K562 (cell line): ENCODE results near the gene RNF217. TPM values are rescaled to one million over a fixed set of nuclear protein-coding genes. Genes with fewer than 3 reads are reported as not detected.

Source experiments
- ATAC-seq: fragments of 200-7000 bp; cut with Tn5 transposase; 3 replicates; pipeline ENCODE4 v1.9.1; 2020; ENCODE audit warnings: moderate library complexity
- BruUV-seq: library from RNA; stranded (reverse); fragments of 400-500 nt; replicated peaks from 2 replicates; lab custom pipeline; 2021; lab: Mats Ljungman, UMichigan
- CTCF ChIA-PET: fragments of 300-600 bp; formaldehyde crosslinking; extraction: SDS; loops from one replicate; lab custom pipeline; 2021; ENCODE audit warnings: low intra/inter-chr PET ratio; lab: Yijun Ruan, JAX
- POLR2A ChIA-PET: fragments of 300-600, 350-650 bp; sonication (Branson Sonifier 250); formaldehyde crosslinking; extraction: SDS; loops from one replicate; lab custom pipeline; 2021; ENCODE audit warnings: antibody characterized with exemption, inconsistent platforms; lab: Yijun Ruan, JAX
- DNase-seq, 4 experiments: peaks; one replicate each; pipeline versions ENCODE4 v3.0.0 to v3.0.0-alpha.2; 2011 to 2018; ENCODE audit warnings: low spot score in 3 of 4, mixed read lengths in 3 of 4; ENCODE audit errors: extremely low read depth in 1 of 4
- FAIRE-seq: peaks from 2 replicates; lab custom pipeline; 2011; peaks lifted over from hg19 to GRCh38; lab: Jason Lieb, UNC
- H2AFZ ChIP-seq: 2 replicates; pipeline ENCODE4 v1.6.0; 2011; ENCODE audit warnings: low read depth, low read length, control low read depth, inconsistent platforms
- H3K27ac ChIP-seq: fragments of 200-600 bp; 3 replicates; pipeline ENCODE4 v1.8.0; 2011; ENCODE audit warnings: low read depth, mild to moderate bottlenecking, control low read depth, inconsistent platforms, low read length, moderate library complexity, mixed read lengths; ENCODE audit errors: extremely low read depth
- H3K27me3 ChIP-seq, 2 experiments: fragments of 300-600 bp in 1 of 2; 2 replicates in 1 of 2; 3 replicates in 1 of 2; pipeline versions ENCODE4 v1.6.0 to v1.8.0; 2011; ENCODE audit warnings: inconsistent platforms in 2 of 2, low read length in 2 of 2, mild to moderate bottlenecking in 1 of 2, mixed read lengths in 1 of 2, moderate library complexity in 1 of 2; ENCODE audit not compliant: control insufficient read depth in 2 of 2, insufficient read depth in 2 of 2
- H3K36me3 ChIP-seq: fragments of 300-600 bp; 3 replicates; pipeline ENCODE4 v1.8.0; 2011; ENCODE audit warnings: mild to moderate bottlenecking, low read length, inconsistent platforms; ENCODE audit not compliant: control insufficient read depth, insufficient read depth
- H3K4me1 ChIP-seq, 2 experiments: fragments of 200-600 bp in 1 of 2; replicated peaks in 1 of 2; 2 replicates in 1 of 2; 3 replicates in 1 of 2; pipeline versions ENCODE4 v1.5.1 to v1.8.0; 2011; ENCODE audit warnings: inconsistent platforms in 2 of 2, low read length in 2 of 2, mild to moderate bottlenecking in 1 of 2, mixed read lengths in 1 of 2, moderate library complexity in 1 of 2; ENCODE audit not compliant: control insufficient read depth in 2 of 2, insufficient read depth in 2 of 2
- H3K4me2 ChIP-seq: 2 replicates; pipeline ENCODE4 v1.6.1; 2011; ENCODE audit warnings: low read length, control low read depth, inconsistent platforms, mixed read lengths; ENCODE audit not compliant: insufficient read depth
- H3K4me3 ChIP-seq: fragments of 200-600 bp; sonication (generic), shearing (Covaris generic); 2 replicates; pipeline ENCODE4 v1.5.1; 2016; ENCODE audit warnings: control low read depth, inconsistent platforms
- H3K79me2 ChIP-seq: fragments of 200-600 bp; 3 replicates; pipeline ENCODE4 v1.8.0; 2011; ENCODE audit warnings: low read length, inconsistent platforms; ENCODE audit not compliant: control insufficient read depth, insufficient read depth
- H3K9ac ChIP-seq, 2 experiments: 2 replicates each; pipeline versions ENCODE4 v1.6.0 to v1.6.1; 2011; ENCODE audit warnings: low read depth in 2 of 2, low read length in 2 of 2, control low read depth in 1 of 2, inconsistent platforms in 1 of 2, mild to moderate bottlenecking in 1 of 2, mixed read lengths in 1 of 2; ENCODE audit not compliant: insufficient read depth in 1 of 2
- H3K9me1 ChIP-seq: one replicate; pipeline ENCODE4 v1.6.0; 2011; ENCODE audit warnings: inconsistent platforms, mild to moderate bottlenecking, low read length, moderate library complexity; ENCODE audit not compliant: control insufficient read depth, insufficient read depth
- H3K9me3 ChIP-seq: replicated peaks from 2 replicates; pipeline ENCODE4 v1.5.1; 2011; ENCODE audit warnings: low read depth, low read length, inconsistent platforms; ENCODE audit not compliant: control insufficient read depth, insufficient read depth
- H4K20me1 ChIP-seq: replicated peaks from 2 replicates; pipeline ENCODE4 v1.6.1; 2011; ENCODE audit warnings: low read length, inconsistent platforms, mixed read lengths; ENCODE audit not compliant: control insufficient read depth, insufficient read depth
- ATF4 ChIP-seq: fragments of 450-650 bp; formaldehyde crosslinking; IDR thresholded peaks from 2 replicates; pipeline ENCODE4 v1.4.0; 2022; ENCODE audit warnings: mild to moderate bottlenecking, moderate library complexity
- FOXP4 ChIP-seq: sonication (generic); formaldehyde crosslinking; IDR thresholded peaks from 2 replicates; pipeline ENCODE4 v1.8.0; 2022; ENCODE audit warnings: mild to moderate bottlenecking, missing genetic modification reagents, borderline replicate concordance
- HINFP ChIP-seq: fragments of 450-650 bp; conservative IDR thresholded peaks from 2 replicates; pipeline ENCODE4 v1.6.1; 2016; ENCODE audit warnings: missing genetic modification characterization, low read depth, mild to moderate bottlenecking, control low read depth, missing compliant biosample characterization
- NFE2L1 ChIP-seq: fragments of 450-650 bp; IDR thresholded peaks from 2 replicates; pipeline ENCODE4 v1.6.1; 2016; ENCODE audit warnings: missing genetic modification characterization, low read depth, mild to moderate bottlenecking, missing compliant biosample characterization, moderate library complexity, borderline replicate concordance
- RREB1 ChIP-seq: fragments of 250-450 bp; sonication (Bioruptor Pico); IDR thresholded peaks from 2 replicates; pipeline ENCODE4 v1.4.0; 2020
- SAP30 ChIP-seq: fragments of 200-600 bp; sonication (generic); IDR thresholded peaks from 2 replicates; pipeline ENCODE4 v1.6.1; 2012; ENCODE audit warnings: borderline replicate concordance, low read depth, mild to moderate bottlenecking, moderate library complexity, low read length, control low read depth, inconsistent platforms; ENCODE audit not compliant: insufficient read depth, poor library complexity, severe bottlenecking
- SMARCA5 ChIP-seq: fragments of 450-650 bp; IDR thresholded peaks from 2 replicates; pipeline ENCODE4 v1.6.1; 2016
- ZNF764 ChIP-seq: fragments of 250-450 bp; sonication (Bioruptor Pico); IDR thresholded peaks from 2 replicates; pipeline ENCODE4 v1.4.0; 2020; ENCODE audit warnings: low read depth, mild to moderate bottlenecking, moderate library complexity
- WGBS: fragments of 100-300 bp; shearing (Covaris generic); methylation state at CpG from one replicate; pipeline ENCODE4 v1.1.6; 2016; ENCODE audit warnings: low coverage, mixed read lengths; ENCODE audit not compliant: insufficient coverage; ENCODE audit errors: missing lambda C conversion rate; 5-methylcytosine and 5-hydroxymethylcytosine counted together
- in situ Hi-C: fragments of 300-500 bp; cut with MboI; formaldehyde crosslinking; loops from 4 replicates; pipeline ENCODE4 v1.15.0; 2018; ENCODE audit warnings: inconsistent platforms, mixed read lengths
- intact Hi-C: fragments of 100-400 bp; cut with micrococcal nuclease; formaldehyde crosslinking; loops from 2 replicates; pipeline ENCODE4 v1.14.2; 2022
- polyA plus RNA-seq, 8 experiments: library from polyadenylated mRNA; depleted of rRNA in 4 of 8; stranded (reverse) in 5 of 8; unstranded in 3 of 8; fragments of >200 nt; fragmentation: Nextera tagmentation in 2 of 8; fragmentation: Illumina TruSeq in 1 of 8; extraction: Ambion mirVana in 2 of 8; extraction: Trizol in 1 of 8; gene quantifications; 2 replicates each; pipeline versions ENCODE4 v1.2.1 to v1.2.3, GENCODE V29; 2011 to 2014; ENCODE audit warnings: inconsistent platforms in 1 of 8, missing spikeins in 1 of 8
- total RNA-seq, 7 experiments: library from RNA; depleted of rRNA in 6 of 7; stranded (reverse); fragments of >200 nt in 6 of 7; fragmentation: Illumina TruSeq in 2 of 7; extraction: Trizol in 2 of 7; gene quantifications; 2 replicates each; pipeline versions ENCODE4 v1.2.1 to v1.2.3, GENCODE V29; 2011 to 2021; ENCODE audit warnings: low replicate concordance in 1 of 7

The RNF217 gene
- total and polyA plus RNA-seq, 9 of the 15 experiments (the other 6 are each of a cell fraction or from before 2014, with no cell fraction given), result 2.9 to 25.6 (median 12.0) TPM

GRCh38 chr6:125117818-125118217, 155.6 kb downstream of the RNF217 start:
- no peak overlapping the region for H3K4me3 ChIP-seq
- no peak overlapping the region for H3K4me2 ChIP-seq
- H2AFZ ChIP-seq, result no peak overlapping the region
- ATAC-seq (no peak), DNase-seq (no peak), FAIRE-seq (no peak)
- CTCF ChIA-PET, result no interaction called here
- no peaks in the 10 kb centered on the region for H3K36me3 ChIP-seq
- H3K9ac ChIP-seq, result no peak overlapping the region
- no peaks in the 10 kb centered on the region for H4K20me1 ChIP-seq
- BruUV-seq, result no TSS peak
- H3K9me1 ChIP-seq, result no peaks in the 10 kb centered on the region
- H3K27me3 ChIP-seq, result no peaks in the 10 kb centered on the region
- no peaks in the 10 kb centered on the region for H3K79me2 ChIP-seq
- H3K9me3 ChIP-seq, result peaks cover 7% of the 10 kb centered on the region; the same call in 1 of the 2 replicates
- in situ Hi-C loops, result no loop called here
- no peak overlapping the region for H3K27ac ChIP-seq
- POLR2A ChIA-PET, result no interaction called here
- H3K4me1 ChIP-seq, result no peaks in the 10 kb centered on the region
- intact Hi-C loops, result no loop called here
- WGBS, result 76% methylated on average over 3 of the region's 3 CpGs
- no peak for TF ChIP-seq ZNF764
- no peak for TF ChIP-seq FOXP4 (CRISPR knock-in tag)
- no peak for TF ChIP-seq SAP30
- no peak for TF ChIP-seq HINFP (tag)
- no peak for TF ChIP-seq RREB1
- TF ChIP-seq SMARCA5, result no peak
- no peak for TF ChIP-seq NFE2L1 (tag)
- TF ChIP-seq ATF4, result no peak
